Renal cortical epithelial cell (primary cell): ENCODE measurements around the gene SRRM5. TPM values are rescaled to one million over a fixed set of nuclear protein-coding genes. Genes with fewer than 3 reads are reported as not detected.

Experiments used
- total RNA-seq: library from RNA; depleted of rRNA; stranded (reverse); fragments of >200 nt; gene quantifications from 2 replicates; pipeline ENCODE4 v1.2.3, GENCODE V29; 2014

The SRRM5 gene
- total RNA-seq, 1 donor from 2014 or later, result 0.05 TPM

Other genes starting within 250 kb of the SRRM5 start
- not detected in 2 replicates for gene TEX101, start 197.2 kb upstream of the SRRM5 start, total RNA-seq
- gene LYPD3, start 146.5 kb upstream of the SRRM5 start, total RNA-seq, result 0.20 TPM in 1 of 2 replicates, not detected in the other
- gene PHLDB3, start 107.3 kb upstream of the SRRM5 start, total RNA-seq, result 9.6 and 12.3 TPM in 2 replicates
- gene ETHE1, start 84.9 kb upstream of the SRRM5 start, total RNA-seq, result 144 and 213 TPM in 2 replicates
- gene ZNF575, start 78.9 kb upstream of the SRRM5 start, total RNA-seq, result 0.25 TPM in 1 of 2 replicates, not detected in the other
- gene XRCC1, start 36.6 kb upstream of the SRRM5 start, total RNA-seq, result 15.6 and 16.7 TPM in 2 replicates
- gene PINLYP, start 36.3 kb upstream of the SRRM5 start, total RNA-seq, result 0.52 and 2.2 TPM in 2 replicates
- 41.7 and 64.6 TPM in 2 replicates for gene IRGQ, start 16.0 kb upstream of the SRRM5 start, total RNA-seq
- gene ZNF576, start 15.5 kb upstream of the SRRM5 start, total RNA-seq, result 10.1 and 12.3 TPM in 2 replicates
- 30.1 and 34.6 TPM in 2 replicates for gene ZNF428, start 7.5 kb downstream of the SRRM5 start, total RNA-seq
- gene CADM4, start 27.8 kb downstream of the SRRM5 start, total RNA-seq, result 6.6 and 36.4 TPM in 2 replicates
- 21.0 and 180 TPM in 2 replicates for gene PLAUR, start 58.1 kb downstream of the SRRM5 start, total RNA-seq
- gene IRGC, start 104.0 kb downstream of the SRRM5 start, total RNA-seq, result not detected in 2 replicates
- gene SMG9, start 142.9 kb downstream of the SRRM5 start, total RNA-seq, result 3.8 and 9.9 TPM in 2 replicates
- 0.85 and 8.5 TPM in 2 replicates for gene KCNN4, start 168.9 kb downstream of the SRRM5 start, total RNA-seq
- gene LYPD5, start 190.4 kb downstream of the SRRM5 start, total RNA-seq, result 0.35 TPM in 2 replicates
- gene ZNF283, start 215.2 kb downstream of the SRRM5 start, total RNA-seq, result 5.4 and 20.7 TPM in 2 replicates